ENCODE data around the gene TPD52L2.

Gene TPD52L2

GRCh38 chr20:63931735-63932134 lies 66.7 kb downstream of the TPD52L2 start:
- TF ChIP-seq CTCF (IDR thresholded peaks at IDR 0.05): no peak
- DNase-seq (ENCODE audit: low spot score): no peak
- Histone ChIP-seq H3K27ac (no peak overlapping the region), H3K4me3 (no peak overlapping the region)

- TF ChIP-seq CTCF (IDR thresholded peaks at IDR 0.05): no peak
- Histone ChIP-seq H3K27ac (no peak overlapping the region), H3K4me3 (no peak overlapping the region)
- no peak for DNase-seq (ENCODE audit: low spot score)
Observed at GRCh38 chr20:63932606-63933160, 67.6 kb downstream of the TPD52L2 start.

- Histone ChIP-seq H3K4me3 (no peak overlapping the region), H3K27ac (no peak overlapping the region)
- DNase-seq (ENCODE audit: low spot score): no peak
- no peak for TF ChIP-seq CTCF (IDR thresholded peaks at IDR 0.05)
Observed at GRCh38 chr20:63933646-63934045, 68.6 kb downstream of the TPD52L2 start.

GRCh38 chr20:63934271-63935068 lies 69.4 kb downstream of the TPD52L2 start:
- TF ChIP-seq CTCF (IDR thresholded peaks at IDR 0.05): no peak
- no peak for DNase-seq (ENCODE audit: low spot score)
- Histone ChIP-seq H3K4me3 (no peak overlapping the region), H3K27ac (no peak overlapping the region)

- TF ChIP-seq CTCF (IDR thresholded peaks at IDR 0.05): no peak
- DNase-seq (ENCODE audit: low spot score): no peak
- no peak overlapping the region for H3K4me3 ChIP-seq
- H3K27ac ChIP-seq: no peak overlapping the region
Observed at GRCh38 chr20:63935447-63935846, 70.4 kb downstream of the TPD52L2 start.

- H3K27ac ChIP-seq: no peak overlapping the region
- no peak overlapping the region for H3K4me3 ChIP-seq
- TF ChIP-seq CTCF (IDR thresholded peaks at IDR 0.05): no peak
- DNase-seq (ENCODE audit: low spot score): no peak
Observed at GRCh38 chr20:63937596-63937995, 72.5 kb downstream of the TPD52L2 start.

Measured in coronary artery (tissue), 2 donors.